HG03575 (cell line): ENCODE results near the gene BORCS8.
"Not testable (repeated sequence)": the region's sequence is repeated elsewhere in the genome, so short reads cannot be mapped to it uniquely, and the experiment has no call there.

ENCODE experiments used
- ATAC-seq: cut with Tn5 transposase; IDR thresholded peaks from one replicate; pipeline ENCODE4 v1.9.1; 2021; ENCODE audit not compliant: unreplicated experiment, insufficient number of reproducible peaks, low FRiP score; ENCODE audit errors: extremely low read depth

BORCS8 gene

DNA sequence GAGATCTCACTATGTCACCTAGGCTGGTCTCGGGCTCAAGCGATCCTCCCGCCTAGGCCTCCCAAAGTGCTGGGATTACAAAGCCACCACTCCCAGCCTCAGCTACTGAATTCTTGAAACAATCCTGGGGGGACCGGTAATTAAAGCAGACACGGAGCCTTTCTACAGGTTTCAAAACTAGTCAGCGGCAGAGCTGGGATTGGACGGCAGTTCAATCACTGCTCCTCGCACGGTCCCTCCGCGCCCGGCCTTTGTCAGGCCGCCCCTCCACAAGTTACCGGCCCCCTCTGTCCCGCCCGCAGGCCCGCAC, 229 bp downstream of the BORCS8 start:
- ATAC-seq: no peak

DNA sequence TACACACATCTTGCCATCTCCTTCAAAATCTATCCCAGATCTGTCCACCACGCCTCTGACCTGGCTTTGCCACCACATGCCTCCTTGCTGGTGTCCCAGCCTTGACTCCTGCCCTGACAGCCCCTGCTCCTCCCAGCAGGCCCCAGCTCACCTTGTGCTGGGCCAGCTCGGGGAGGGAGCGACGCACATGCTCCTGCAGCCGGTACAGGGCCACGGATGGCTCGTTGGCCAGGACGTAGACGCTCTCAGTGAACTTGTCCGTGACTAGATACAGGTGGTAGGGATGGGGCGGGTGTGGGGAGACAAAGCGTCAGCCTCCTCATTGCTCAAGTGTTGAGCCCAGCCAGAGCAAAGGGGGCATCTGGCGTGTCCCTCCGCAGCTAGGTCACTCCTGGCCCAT, 5.2 kb downstream of the BORCS8 start:
- no peak for ATAC-seq

GRCh38 chr19:19185853-19186740, 5.9 kb downstream of the BORCS8 start:
- no peak for ATAC-seq

DNA sequence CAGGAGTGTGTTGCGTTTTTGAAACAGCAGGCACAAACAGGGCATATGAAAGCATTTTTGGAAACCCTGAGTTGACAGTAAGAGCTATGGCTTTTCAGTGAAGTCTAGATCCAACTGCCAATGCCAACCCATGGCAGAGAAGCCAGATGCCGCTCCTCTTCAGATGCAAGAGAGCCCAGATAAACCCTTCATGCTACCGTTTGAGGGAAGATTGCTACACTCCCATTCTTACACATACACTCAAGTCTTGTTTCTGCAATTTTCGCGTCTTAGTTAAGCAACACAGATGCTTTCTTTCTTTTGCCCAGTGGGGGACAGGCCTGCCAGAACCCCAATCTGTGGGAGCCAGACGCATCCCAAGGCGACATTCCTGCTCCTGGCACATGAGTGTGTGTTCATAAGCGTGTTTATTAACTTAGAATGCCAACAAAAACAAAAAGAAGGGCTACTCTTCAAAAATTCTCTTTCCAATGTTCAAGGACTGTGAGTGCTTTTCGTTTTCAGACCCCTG, 10.4 kb downstream of the BORCS8 start:
- no peak for ATAC-seq

GRCh38 chr19:19179548-19180441, 12.2 kb downstream of the BORCS8 start:
- ATAC-seq: no peak

DNA sequence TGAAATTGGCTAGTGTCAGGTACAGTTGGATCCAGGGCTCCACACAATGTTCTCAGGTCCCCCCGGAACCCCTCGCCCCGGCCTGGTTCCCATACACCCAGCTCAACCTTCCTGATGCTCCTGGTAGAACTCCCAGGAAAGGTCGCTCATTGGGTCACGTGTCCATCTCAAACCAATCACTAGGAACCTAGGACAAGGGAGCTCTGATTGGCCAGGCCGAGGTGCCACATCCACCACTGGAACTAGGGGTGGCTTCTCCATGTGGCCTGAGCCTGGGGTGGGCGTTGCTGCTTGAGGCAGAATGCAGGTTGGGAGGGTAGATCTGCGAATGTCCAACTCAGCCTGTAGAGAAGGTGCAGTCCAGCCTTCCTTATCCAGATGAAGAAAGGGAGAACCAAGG, 15.0 kb downstream of the BORCS8 start:
- ATAC-seq: no peak

DNA sequence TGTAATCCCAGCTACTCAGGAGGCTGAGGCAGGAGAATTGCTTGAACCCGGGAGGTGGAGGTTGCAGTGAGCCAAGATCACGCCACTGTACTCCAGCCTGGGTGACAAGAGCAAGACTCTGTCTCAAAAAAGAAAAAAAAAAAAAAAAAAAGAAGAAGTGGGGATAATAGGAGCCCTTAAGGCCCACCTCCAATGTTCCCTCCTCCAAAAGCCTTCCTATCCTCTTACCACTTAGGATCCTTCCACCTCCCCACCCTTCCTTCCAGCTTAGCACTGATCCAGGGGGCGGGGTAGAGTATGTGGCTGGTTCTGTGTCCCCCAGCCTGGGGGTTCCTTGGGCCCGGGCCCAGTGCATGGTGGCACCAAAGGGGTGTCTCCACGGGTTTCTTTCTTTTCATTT, 18.7 kb downstream of the BORCS8 start:
- ATAC-seq: not testable (repeated sequence)

GRCh38 chr19:19171821-19172532, 20.0 kb downstream of the BORCS8 start:
- no peak for ATAC-seq

GRCh38 chr19:19170873-19171672, 20.9 kb downstream of the BORCS8 start:
- ATAC-seq: no peak

- no peak for ATAC-seq
These were observed 21.7 kb downstream of the BORCS8 start, which contains the start of gene MEF2B for GRCh38 chr19:19170053-19170872. MEF2B (minus strand) TSS chr19:19170263; CDS start chr19:19150735, 19,528 bp downstream.

- no peak for ATAC-seq
These were observed 22.5 kb downstream of the BORCS8 start for GRCh38 chr19:19169236-19170052.

- no peak for ATAC-seq
These were observed 24.3 kb downstream of the BORCS8 start for GRCh38 chr19:19167612-19168011.

DNA sequence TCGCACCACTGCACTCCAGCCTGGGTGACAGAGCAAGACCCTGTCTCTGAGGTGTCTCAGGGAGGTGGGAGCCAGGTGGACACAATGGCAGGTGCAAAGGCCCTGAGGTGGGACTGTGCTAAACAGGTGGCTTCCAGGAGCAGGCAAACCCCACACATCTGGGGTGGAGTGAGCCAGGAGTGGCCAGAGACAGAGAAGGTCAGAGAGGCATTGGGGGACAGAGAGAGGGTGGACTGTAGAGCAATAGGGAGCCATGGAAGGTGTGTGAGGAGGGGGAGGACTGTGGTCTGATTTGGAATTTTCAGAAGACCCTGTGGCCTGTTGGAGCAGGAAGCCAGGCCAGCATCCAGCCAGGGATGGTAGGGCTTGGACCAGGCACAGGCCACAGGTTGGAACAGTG, 26.6 kb downstream of the BORCS8 start:
- ATAC-seq: no peak

DNA sequence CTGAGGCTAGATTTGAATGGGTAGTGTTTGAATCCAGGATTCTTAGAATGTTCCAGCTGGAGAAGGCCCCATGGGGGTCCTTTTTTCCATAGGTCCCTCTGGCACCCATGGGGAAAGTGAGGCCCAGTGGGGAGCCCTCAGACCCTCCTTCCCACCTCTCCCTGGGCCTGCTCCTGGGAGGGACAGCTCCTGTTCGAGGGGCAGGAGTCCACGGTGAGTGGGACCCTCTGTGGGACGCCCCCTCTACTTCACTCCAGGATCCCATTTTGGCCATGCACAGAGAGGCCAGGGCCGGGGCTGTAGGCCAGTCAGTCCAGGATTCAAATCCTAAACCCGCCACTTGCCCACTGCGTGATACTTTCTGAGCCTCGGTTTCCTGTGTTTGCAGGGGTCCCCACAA, 29.5 kb downstream of the BORCS8 start:
- ATAC-seq: no peak

DNA sequence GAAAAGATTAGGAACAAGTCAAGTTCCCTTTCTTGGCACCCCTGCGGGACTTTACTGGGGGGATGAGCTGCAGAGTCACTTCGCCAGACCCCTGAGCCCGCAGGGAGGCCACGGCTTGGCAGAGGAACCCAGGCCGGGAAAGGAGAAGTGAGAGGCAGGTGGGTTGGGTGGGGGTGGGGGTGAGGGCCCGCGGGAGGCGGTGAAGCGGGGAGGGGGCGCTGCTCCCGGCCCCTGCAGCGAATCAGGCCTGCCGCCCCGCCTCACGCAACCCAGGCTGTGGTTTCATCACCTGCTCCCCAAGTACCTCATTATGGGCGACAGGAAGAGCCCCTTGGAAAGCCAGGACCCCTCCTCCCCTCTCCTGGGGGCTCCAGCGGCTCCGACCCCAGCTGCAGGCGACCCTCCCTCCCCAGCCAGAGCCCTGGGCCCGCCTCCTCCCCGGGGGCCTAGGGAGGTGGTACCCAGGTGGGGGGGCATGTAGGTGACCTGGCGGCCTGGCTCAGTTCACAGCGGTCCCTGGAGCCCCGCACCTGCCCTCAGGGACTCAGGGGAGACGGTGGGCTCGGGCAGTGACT, 31.4 kb downstream of the BORCS8 start:
- no peak for ATAC-seq

GRCh38 chr19:19159534-19159933, 32.4 kb downstream of the BORCS8 start:
- no peak for ATAC-seq

- no peak for ATAC-seq
These were observed 34.1 kb downstream of the BORCS8 start for GRCh38 chr19:19157808-19158207.
